HFFc6 (cell line): ENCODE data around the gene TRIM8. TPM values are rescaled to one million over a fixed set of nuclear protein-coding genes. Genes with fewer than 3 reads are reported as not detected.
"Not testable (repeated sequence)": the region's sequence is repeated elsewhere in the genome, so short reads cannot be mapped to it uniquely, and the experiment has no call there.

ENCODE experiments used
- DNase-seq: peaks from one replicate; pipeline ENCODE4 v3.0.0-alpha.2; 2018
- H3K27ac Mint-ChIP-seq: 2 replicates; pipeline ENCODE4 v1.8.0; 2020; ENCODE audit warnings: mild to moderate bottlenecking, mixed read lengths
- H3K27me3 Mint-ChIP-seq: 2 replicates; pipeline ENCODE4 v1.8.0; 2021; ENCODE audit warnings: mild to moderate bottlenecking, moderate library complexity, mixed read lengths; ENCODE audit not compliant: insufficient read depth
- H3K36me3 Mint-ChIP-seq: 2 replicates; pipeline ENCODE4 v1.8.0; 2021; ENCODE audit warnings: low read depth, mixed read lengths
- H3K4me1 Mint-ChIP-seq: 2 replicates; pipeline ENCODE4 v1.8.0; 2020; ENCODE audit warnings: low read depth, mixed read lengths
- H3K4me3 Mint-ChIP-seq: 2 replicates; pipeline ENCODE4 v1.8.0; 2020; ENCODE audit warnings: mild to moderate bottlenecking, moderate library complexity, mixed read lengths
- H3K9me3 Mint-ChIP-seq: 2 replicates; pipeline ENCODE4 v1.8.0; 2020; ENCODE audit warnings: mild to moderate bottlenecking, mixed read lengths
- CTCF ChIP-seq: fragments of 200-600 bp; sonication (generic); IDR thresholded peaks from 2 replicates; pipeline ENCODE4 v1.5.0; 2021; ENCODE audit warnings: antibody characterized with exemption, mild to moderate bottlenecking
- total RNA-seq, 6 experiments: library from RNA; stranded (reverse); fragmentation: NEBNext Ultra II Directional; extraction: Animal tissue kit (Norgen Biotek cat#: 25700); gene quantifications; 2 replicates in 1 of 6; 3 replicates in 5 of 6; pipeline ENCODE4 v1.2.3, GENCODE V29; 2021

The TRIM8 gene
- total RNA-seq, 6 experiments from 2014 or later: 123 to 148 (median 135) TPM

- no peak for DNase-seq
These were observed 21.7 kb downstream of the TRIM8 start for GRCh38 chr10:102665904-102666509.

GRCh38 chr10:102667411-102667810, 23.1 kb downstream of the TRIM8 start:
- not testable (repeated sequence) for H3K36me3 Mint-ChIP-seq, DNase-seq, H3K4me3 Mint-ChIP-seq, H3K9me3 Mint-ChIP-seq, H3K27ac Mint-ChIP-seq, H3K27me3 Mint-ChIP-seq
- peaks cover 21% of the 10 kb centered on the region for H3K4me1 Mint-ChIP-seq

More at GRCh38 chr10:102665904-102666509, 21.7 kb downstream of the TRIM8 start:
- Mint-ChIP-seq H3K27me3 (peaks cover 2% of the 10 kb centered on the region), H3K4me1 (peaks cover 21% of the 10 kb centered on the region), H3K4me3 (no peak overlapping the region), H3K36me3 (no peaks in the 10 kb centered on the region), H3K27ac (no peak overlapping the region), H3K9me3 (no peaks in the 10 kb centered on the region)
- TF ChIP-seq CTCF: no peak

- DNase-seq: no peak
- H3K36me3 Mint-ChIP-seq: no peaks in the 10 kb centered on the region
- no peaks in the 10 kb centered on the region for H3K9me3 Mint-ChIP-seq
- TF ChIP-seq CTCF: no peak
- H3K27ac Mint-ChIP-seq: peak overlapping the region; percentile 61
- peaks cover 26% of the 10 kb centered on the region for H3K4me1 Mint-ChIP-seq
- no peak overlapping the region for H3K4me3 Mint-ChIP-seq
- peaks cover 3% of the 10 kb centered on the region; the same call in 1 of the 2 replicates for H3K27me3 Mint-ChIP-seq
These were observed 24.2 kb downstream of the TRIM8 start for GRCh38 chr10:102668326-102669107.

- peak; percentile 65 for TF ChIP-seq CTCF
- peaks cover 35% of the 10 kb centered on the region for H3K4me1 Mint-ChIP-seq
- H3K27ac Mint-ChIP-seq: peak overlapping the region; percentile 61
- no peak overlapping the region for H3K4me3 Mint-ChIP-seq
- no peaks in the 10 kb centered on the region for H3K36me3 Mint-ChIP-seq
- peak; percentile 58 for DNase-seq
- peaks cover 3% of the 10 kb centered on the region; the same call in 1 of the 2 replicates for H3K27me3 Mint-ChIP-seq
- no peaks in the 10 kb centered on the region for H3K9me3 Mint-ChIP-seq
These were observed 25.2 kb downstream of the TRIM8 start for GRCh38 chr10:102669206-102670064.

- H3K27ac Mint-ChIP-seq: 0 out of 2 replicates have a peak overlapping the region, but pooled peaks have one; percentile 61
- H3K36me3 Mint-ChIP-seq: no peaks in the 10 kb centered on the region
- no peak overlapping the region for H3K4me3 Mint-ChIP-seq
- H3K4me1 Mint-ChIP-seq: peaks cover 43% of the 10 kb centered on the region
- H3K9me3 Mint-ChIP-seq: no peaks in the 10 kb centered on the region
- H3K27me3 Mint-ChIP-seq: peaks cover 6% of the 10 kb centered on the region
- DNase-seq: no peak
- TF ChIP-seq CTCF: no peak; the same call in none of the 2 replicates
These were observed 25.9 kb downstream of the TRIM8 start for GRCh38 chr10:102670065-102670670.
